Measurements from ENCODE around the gene CSHL1. TPM values are rescaled to one million over a fixed set of nuclear protein-coding genes. Genes with fewer than 3 reads are reported as not detected.
"Not testable (repeated sequence)": the region's sequence is repeated elsewhere in the genome, so short reads cannot be mapped to it uniquely, and the experiment has no call there.

Gene CSHL1
- total RNA-seq, 4 donors from 2014 or later = not detected

- no peak for DNase-seq (ENCODE audit: extremely low spot score)
- TF ChIP-seq POLR2A (IDR thresholded peaks at IDR 0.05; ENCODE audit: low read depth) = no peak
- no peak for TF ChIP-seq EP300 (IDR thresholded peaks at IDR 0.05)
- H3K27ac ChIP-seq (replicated peaks in 1 of 4) = no peak overlapping the region
- peaks cover 0 to 13% (median 0%) of the 10 kb centered on the region in 4 donors for H3K27me3 ChIP-seq
- peaks cover 0 to 9% (median 3%) of the 10 kb centered on the region in 4 donors for H3K4me1 ChIP-seq
- no peaks in the 10 kb centered on the region for H3K9me3 ChIP-seq
- 91% methylated on average over 12 of the region's 12 CpGs for WGBS
- intact Hi-C loops (cut with DNase I) = loop anchor here (10.0 kb wide), 2 partner anchors 218 to 368 kb away; partner anchors contain the start of gene ERN1
- no peak overlapping the region for H3K4me3 ChIP-seq
- H3K36me3 ChIP-seq = no peaks in the 10 kb centered on the region
Observed at GRCh38 chr17:63916566-63917185, 5.6 kb upstream of the CSHL1 start.

- not testable (repeated sequence) for H3K9me3 ChIP-seq; H3K36me3 ChIP-seq; H3K4me3 ChIP-seq; H3K27ac ChIP-seq (replicated peaks in 1 of 4); DNase-seq (ENCODE audit: extremely low spot score)
- peaks cover 0 to 12% (median 3%) of the 10 kb centered on the region in 4 donors for H3K4me1 ChIP-seq
- peaks cover 0 to 21% (median 0%) of the 10 kb centered on the region in 4 donors for H3K27me3 ChIP-seq
- WGBS = 81% methylated on average over 10 of the region's 10 CpGs
- intact Hi-C loops (cut with DNase I) = loop anchor here (10.0 kb wide), 2 partner anchors 219 to 369 kb away; partner anchors contain the start of gene ERN1
Observed at GRCh38 chr17:63915753-63916152, 4.7 kb upstream of the CSHL1 start.

- Histone ChIP-seq H3K27ac (replicated peaks in 1 of 4) (no peak overlapping the region), H3K4me1 (peaks cover 0 to 11% (median 3%) of the 10 kb centered on the region in 4 donors), H3K27me3 (peaks cover 0 to 26% (median 0%) of the 10 kb centered on the region in 4 donors), H3K36me3 (no peaks in the 10 kb centered on the region), H3K9me3 (no peaks in the 10 kb centered on the region), H3K4me3 (no peak overlapping the region)
- intact Hi-C loops (cut with DNase I) = loop anchor here (10.0 kb wide), 2 partner anchors 220 to 370 kb away; partner anchors contain the start of gene ERN1
- DNase-seq (ENCODE audit: extremely low spot score) = no peak
- no peak for TF ChIP-seq EP300 (IDR thresholded peaks at IDR 0.05)
- no peak for TF ChIP-seq CTCF (IDR thresholded peaks at IDR 0.05)
- no peak for TF ChIP-seq POLR2AphosphoS5 (IDR thresholded peaks at IDR 0.05)
- TF ChIP-seq POLR2A (IDR thresholded peaks at IDR 0.05; ENCODE audit: low read depth) = no peak
- 92% methylated on average over 2 of the region's 7 CpGs for WGBS
Observed at GRCh38 chr17:63914471-63914870, 3.4 kb upstream of the CSHL1 start.

- H3K4me1 ChIP-seq = peaks cover 0 to 5% (median 0%) of the 10 kb centered on the region in 4 donors
- WGBS = 46% methylated on average over 6 of the region's 8 CpGs
- peaks cover 0 to 14% (median 0%) of the 10 kb centered on the region in 4 donors for H3K27me3 ChIP-seq
- intact Hi-C loops (cut with DNase I) = loop anchor here (10.0 kb wide), 2 partner anchors 223 to 373 kb away; partner anchors contain the start of gene ERN1
- DNase-seq (ENCODE audit: extremely low spot score) = no peak
- no peaks in the 10 kb centered on the region for H3K36me3 ChIP-seq
- H3K27ac ChIP-seq (replicated peaks in 1 of 4) = no peak overlapping the region
- no peak overlapping the region for H3K4me3 ChIP-seq
- no peaks in the 10 kb centered on the region for H3K9me3 ChIP-seq
- TF ChIP-seq EP300 (IDR thresholded peaks at IDR 0.05) = no peak
- peak; percentile 59 to 90 (median 82) for TF ChIP-seq CTCF (IDR thresholded peaks at IDR 0.05)
Observed at GRCh38 chr17:63911657-63912100, 621 bp upstream of the CSHL1 start.

- intact Hi-C loops (cut with DNase I) = loop anchor here (10.0 kb wide), 2 partner anchors 225 to 375 kb away; partner anchors contain the start of gene ERN1
- no peak for TF ChIP-seq POLR2A (IDR thresholded peaks at IDR 0.05; ENCODE audit: low read depth)
- TF ChIP-seq CTCF (IDR thresholded peaks at IDR 0.05) = no peak
- no peak for TF ChIP-seq POLR2AphosphoS5 (IDR thresholded peaks at IDR 0.05)
- no peak for TF ChIP-seq EP300 (IDR thresholded peaks at IDR 0.05)
- Histone ChIP-seq H3K36me3 (no peaks in the 10 kb centered on the region), H3K4me3 (no peak overlapping the region), H3K27ac (replicated peaks in 1 of 4) (no peak overlapping the region), H3K9me3 (no peaks in the 10 kb centered on the region), H3K27me3 (peaks cover 0 to 14% (median 0%) of the 10 kb centered on the region in 4 donors), H3K4me1 (peaks cover 0 to 5% (median 0%) of the 10 kb centered on the region in 4 donors)
- WGBS = 80% methylated on average over 8 of the region's 14 CpGs
- DNase-seq (ENCODE audit: extremely low spot score) = no peak
Observed at GRCh38 chr17:63910096-63910495, 962 bp downstream of the CSHL1 start.

GRCh38 chr17:63909586-63909985, 1.5 kb downstream of the CSHL1 start:
- intact Hi-C loops (cut with DNase I); DNase-seq (ENCODE audit: extremely low spot score); H3K36me3 ChIP-seq; H3K9me3 ChIP-seq; H3K4me1 ChIP-seq; H3K4me3 ChIP-seq; H3K27ac ChIP-seq (replicated peaks in 1 of 4): not testable (repeated sequence)
- H3K27me3 ChIP-seq = peaks cover 0 to 14% (median 0%) of the 10 kb centered on the region in 4 donors
- WGBS = 91% methylated on average over 9 of the region's 10 CpGs

GRCh38 chr17:63907161-63907778, 3.8 kb downstream of the CSHL1 start:
- intact Hi-C loops (cut with DNase I); H3K36me3 ChIP-seq; DNase-seq (ENCODE audit: extremely low spot score); H3K9me3 ChIP-seq; H3K27ac ChIP-seq (replicated peaks in 1 of 4); H3K4me3 ChIP-seq; H3K4me1 ChIP-seq: not testable (repeated sequence)
- peaks cover 0 to 14% (median 0%) of the 10 kb centered on the region in 4 donors for H3K27me3 ChIP-seq
- WGBS = 51% methylated on average over 12 of the region's 12 CpGs

GRCh38 chr17:63904796-63905195, 6.3 kb downstream of the CSHL1 start:
- H3K36me3 ChIP-seq; H3K4me3 ChIP-seq; H3K4me1 ChIP-seq; DNase-seq (ENCODE audit: extremely low spot score); H3K27ac ChIP-seq (replicated peaks in 1 of 4); intact Hi-C loops (cut with DNase I); H3K27me3 ChIP-seq; H3K9me3 ChIP-seq: not testable (repeated sequence)
- 95% methylated on average over 8 of the region's 8 CpGs for WGBS

All from esophagus muscularis mucosa (tissue), 4 donors.